ENCODE results near the gene ATG4D.

DNA sequence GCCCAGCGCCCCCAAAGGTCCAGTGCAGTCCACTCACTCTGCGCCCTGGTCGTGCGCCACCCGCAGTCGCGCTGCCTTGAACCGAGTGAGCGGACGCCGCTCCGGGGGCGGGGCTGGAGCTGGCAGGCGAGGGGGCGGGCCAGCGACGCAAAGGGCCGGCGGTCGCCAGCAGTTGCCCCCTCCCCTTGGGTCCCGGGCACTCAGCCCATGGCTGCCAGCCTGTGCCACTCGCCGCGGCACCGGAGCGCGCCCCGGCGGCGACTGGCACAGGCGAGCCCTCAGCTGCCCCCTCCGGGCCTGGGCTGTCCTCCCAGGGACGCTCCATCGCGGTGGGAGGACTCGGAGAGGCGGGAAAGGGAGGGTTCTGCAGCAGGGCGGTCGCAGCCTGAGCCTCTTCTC lies 26.3 kb upstream of the ATG4D start, which contains the start of gene S1PR5:
- TF ChIP-seq, protein P1, sequence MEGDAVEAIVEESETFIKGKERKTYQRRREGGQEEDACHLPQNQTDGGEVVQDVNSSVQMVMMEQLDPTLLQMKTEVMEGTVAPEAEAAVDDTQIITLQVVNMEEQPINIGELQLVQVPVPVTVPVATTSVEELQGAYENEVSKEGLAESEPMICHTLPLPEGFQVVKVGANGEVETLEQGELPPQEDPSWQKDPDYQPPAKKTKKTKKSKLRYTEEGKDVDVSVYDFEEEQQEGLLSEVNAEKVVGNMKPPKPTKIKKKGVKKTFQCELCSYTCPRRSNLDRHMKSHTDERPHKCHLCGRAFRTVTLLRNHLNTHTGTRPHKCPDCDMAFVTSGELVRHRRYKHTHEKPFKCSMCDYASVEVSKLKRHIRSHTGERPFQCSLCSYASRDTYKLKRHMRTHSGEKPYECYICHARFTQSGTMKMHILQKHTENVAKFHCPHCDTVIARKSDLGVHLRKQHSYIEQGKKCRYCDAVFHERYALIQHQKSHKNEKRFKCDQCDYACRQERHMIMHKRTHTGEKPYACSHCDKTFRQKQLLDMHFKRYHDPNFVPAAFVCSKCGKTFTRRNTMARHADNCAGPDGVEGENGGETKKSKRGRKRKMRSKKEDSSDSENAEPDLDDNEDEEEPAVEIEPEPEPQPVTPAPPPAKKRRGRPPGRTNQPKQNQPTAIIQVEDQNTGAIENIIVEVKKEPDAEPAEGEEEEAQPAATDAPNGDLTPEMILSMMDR (IDR thresholded peaks at IDR 0.05) = no peak
- no peak for TF ChIP-seq POLR2A (IDR thresholded peaks at IDR 0.05)
